GM19238 (cell line): ENCODE data around the gene H6PD.

Experiments used
- DNase-seq: peaks from one replicate; pipeline ENCODE4 v3.0.0; 2011; ENCODE audit warnings: low spot score; ENCODE audit not compliant: insufficient read length

Gene H6PD

DNA sequence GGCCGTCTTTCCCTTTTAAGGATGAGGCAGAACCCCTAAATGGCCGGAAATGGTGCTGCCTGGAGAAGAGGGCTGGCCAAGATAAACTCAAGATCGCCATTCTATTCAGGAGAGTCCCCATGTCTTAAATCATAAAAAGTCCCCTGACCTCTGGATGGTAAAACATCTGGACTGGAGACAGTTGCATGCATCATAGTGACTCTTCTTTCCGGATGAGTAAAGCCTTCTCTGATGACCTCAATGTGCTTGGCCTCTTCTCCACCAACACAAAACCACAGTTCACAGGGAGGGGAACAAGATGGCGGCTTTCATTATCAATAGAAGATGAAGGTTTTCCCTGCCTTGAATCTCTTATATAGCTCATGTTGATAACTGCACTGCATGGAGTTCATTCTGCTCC lies 27.5 kb upstream of the H6PD start:
- no peak for DNase-seq

DNA sequence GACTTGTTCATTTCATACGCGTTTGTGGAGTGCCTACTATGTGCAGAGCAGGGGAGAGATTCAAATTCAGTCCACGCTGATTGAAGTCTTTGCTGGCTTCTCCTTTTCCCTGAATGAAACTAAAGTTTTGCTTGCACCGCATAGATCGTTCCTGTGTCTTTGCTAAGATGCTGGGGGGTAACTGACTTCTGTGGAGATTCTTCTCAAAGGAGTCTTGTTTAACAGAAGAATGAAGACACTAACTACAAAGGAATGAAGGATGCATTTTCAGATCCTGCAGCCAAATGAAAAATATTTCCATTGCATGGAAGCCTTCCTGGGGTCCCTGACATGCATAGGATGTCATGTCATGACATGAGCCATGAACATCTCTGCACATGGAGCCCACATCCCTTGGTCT lies 26.9 kb upstream of the H6PD start:
- no peak for DNase-seq

- no peak for DNase-seq
These were observed 23.2 kb upstream of the H6PD start for GRCh38 chr1:9211291-9211811.

GRCh38 chr1:9212735-9213134 lies 21.8 kb upstream of the H6PD start:
- DNase-seq, result no peak

GRCh38 chr1:9213956-9214355 lies 20.6 kb upstream of the H6PD start:
- DNase-seq, result no peak

GRCh38 chr1:9218917-9219316 lies 15.7 kb upstream of the H6PD start:
- no peak for DNase-seq

GRCh38 chr1:9222846-9223625 lies 11.5 kb upstream of the H6PD start:
- no peak for DNase-seq

- no peak for DNase-seq
These were observed 9.7 kb upstream of the H6PD start for GRCh38 chr1:9224664-9225410.

- no peak for DNase-seq
These were observed 9.2 kb upstream of the H6PD start for GRCh38 chr1:9225411-9225785.

DNA sequence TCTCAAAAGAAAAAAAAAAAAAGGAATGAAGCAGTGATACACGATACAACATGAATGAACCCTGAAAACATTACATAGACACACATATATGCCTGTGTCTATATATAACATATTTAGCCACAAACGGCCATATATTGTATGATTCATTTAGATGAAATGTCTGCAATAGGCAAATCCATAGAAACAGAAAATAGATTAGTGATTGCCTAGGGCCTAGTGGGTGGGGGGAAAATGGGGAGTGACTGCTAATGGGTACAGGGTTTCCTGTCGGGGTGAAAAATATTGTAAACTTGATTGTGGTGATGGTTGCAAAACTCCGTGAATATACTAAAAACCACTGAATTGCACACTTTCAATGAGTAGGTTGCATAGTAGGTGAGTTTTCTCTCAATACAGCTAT lies 6.0 kb upstream of the H6PD start:
- DNase-seq, result no peak

DNA sequence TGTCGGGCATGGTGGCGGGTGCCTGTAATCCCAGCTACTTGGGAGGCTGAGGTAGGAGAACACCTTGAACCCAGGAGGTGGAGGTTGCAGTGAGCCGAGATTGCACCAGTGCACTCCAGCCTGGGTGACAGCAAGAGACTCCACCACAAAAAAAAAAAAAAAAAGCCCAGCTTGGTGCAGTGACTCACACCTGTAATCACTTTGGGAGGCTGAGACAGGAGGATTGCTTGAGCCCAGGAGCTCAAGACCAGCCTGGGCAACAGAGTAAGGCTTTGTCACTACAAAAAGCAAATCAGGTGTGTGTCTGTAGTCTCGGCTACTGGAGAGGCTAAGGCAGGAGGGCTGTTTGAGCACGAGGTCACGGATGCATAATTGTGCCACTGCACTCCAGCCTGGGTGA lies 5.0 kb upstream of the H6PD start:
- no peak for DNase-seq

DNA sequence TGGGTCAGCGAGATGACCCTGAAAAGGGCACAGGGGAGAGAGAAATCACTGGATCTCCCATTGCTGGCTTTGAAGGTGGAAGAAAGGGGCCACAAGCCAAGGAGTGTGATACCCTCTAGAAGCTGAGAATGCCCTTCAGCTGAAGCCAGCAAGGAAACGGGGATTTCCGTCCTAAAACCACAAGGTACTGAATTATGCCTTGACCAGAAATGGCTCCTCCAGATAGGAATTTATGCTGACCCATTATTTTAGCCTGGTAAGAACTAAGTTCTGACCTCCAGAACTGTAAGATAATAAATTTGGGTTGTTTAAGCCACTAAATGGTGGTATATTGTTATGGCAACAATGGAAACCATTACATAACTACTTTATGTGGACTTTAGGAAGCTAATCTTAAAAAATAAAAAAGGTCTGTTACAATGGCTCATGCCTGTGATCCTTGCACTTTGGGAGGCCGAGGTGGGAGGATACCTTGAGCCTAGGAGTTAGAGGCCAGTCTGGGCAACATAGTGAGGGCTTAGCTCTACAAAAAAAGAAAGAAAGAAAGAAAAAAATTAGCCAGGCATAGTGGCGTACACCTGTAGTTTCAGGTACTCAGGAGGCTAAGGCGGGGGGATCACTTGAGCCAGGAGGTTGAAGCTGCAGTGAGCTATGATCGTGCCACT lies 3.6 kb upstream of the H6PD start:
- no peak for DNase-seq

- no peak for DNase-seq
These were observed 2.8 kb upstream of the H6PD start for GRCh38 chr1:9231648-9232332.

GRCh38 chr1:9233241-9233941 lies 1.2 kb upstream of the H6PD start:
- no peak for DNase-seq

- DNase-seq, result no peak
These were observed 692 bp upstream of the H6PD start for GRCh38 chr1:9233942-9234222.

- DNase-seq, result peak; percentile 56
These were observed 504 bp downstream of the H6PD start for GRCh38 chr1:9235096-9235459.

GRCh38 chr1:9235560-9235959 lies 986 bp downstream of the H6PD start:
- DNase-seq, result no peak

DNA sequence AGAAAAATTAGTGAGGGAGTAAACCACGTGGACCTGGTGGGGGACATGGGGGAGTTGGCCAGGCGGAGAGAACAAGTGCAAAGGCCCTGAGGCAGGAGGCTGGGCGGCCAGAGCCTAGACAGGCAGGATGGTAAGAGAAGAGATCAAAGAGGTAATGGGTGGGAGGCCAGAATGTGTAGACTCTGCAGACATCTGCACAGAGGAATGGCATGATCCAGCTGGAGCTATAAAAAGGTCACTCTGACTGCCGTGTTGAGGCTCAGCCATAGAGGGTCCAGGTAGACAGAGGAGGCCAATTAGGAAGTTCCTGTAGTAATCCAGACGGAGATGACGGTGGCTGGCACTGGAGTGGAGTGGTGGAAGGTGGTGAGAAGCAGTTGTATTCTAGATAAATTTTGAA lies 3.6 kb downstream of the H6PD start:
- no peak for DNase-seq

DNA sequence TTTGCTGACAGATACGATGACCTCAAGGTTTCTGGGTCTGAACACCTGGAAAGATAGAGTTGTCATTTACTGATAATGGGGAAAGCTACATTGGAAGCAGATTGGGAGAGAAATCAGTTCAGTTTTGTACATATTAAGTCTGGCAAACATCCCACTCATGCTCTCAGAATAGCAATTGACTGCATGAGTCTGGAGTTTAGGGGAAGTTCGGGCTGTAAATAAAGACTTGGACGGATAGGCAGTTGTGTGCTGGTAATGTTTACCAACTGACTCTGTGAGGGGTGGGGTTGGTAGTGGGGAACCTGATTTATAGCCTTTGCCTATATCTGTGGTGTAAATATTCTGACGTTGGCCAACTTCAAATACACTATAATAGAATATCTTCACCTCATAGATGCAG lies 4.0 kb downstream of the H6PD start:
- DNase-seq, result no peak

GRCh38 chr1:9239622-9240401 lies 5.2 kb downstream of the H6PD start:
- peak; percentile 67 for DNase-seq
